Body of pancreas (tissue), 4 donors: Measurements from ENCODE around the gene TBC1D24. TPM values are rescaled to one million over a fixed set of nuclear protein-coding genes. Genes with fewer than 3 reads are reported as not detected.
"Not testable (repeated sequence)": the region's sequence is repeated elsewhere in the genome, so short reads cannot be mapped to it uniquely, and the experiment has no call there.

ENCODE experiments used
- ATAC-seq: fragments of 150-250 bp; one replicate; pipeline ENCODE4 v1.9.1; 2016
- DNase-seq, 4 donors: peaks; one replicate each; pipeline ENCODE4 v3.0.0-alpha.2; 2019
- H3K27ac ChIP-seq, 4 donors: fragments of 200-600 bp; sonication (generic); 1 replicate in 3 of 4; 2 replicates in 1 of 4; pipeline versions ENCODE4 v1.5.1 to v1.6.1; 2016 to 2019; ENCODE audit warnings: mild to moderate bottlenecking in 1 of 4, mixed read lengths in 1 of 4, moderate library complexity in 1 of 4
- H3K27me3 ChIP-seq, 2 donors: fragments of 200-600 bp; sonication (generic); one replicate each; pipeline ENCODE4 v1.6.0; 2016; ENCODE audit warnings: mild to moderate bottlenecking in 1 of 2
- H3K36me3 ChIP-seq, 2 donors: fragments of 200-600 bp; sonication (generic); replicated peaks in 1 of 2; 2 replicates each; pipeline ENCODE4 v1.5.1; 2016; ENCODE audit warnings: low read depth in 2 of 2; ENCODE audit not compliant: insufficient read depth in 1 of 2
- H3K4me1 ChIP-seq: fragments of 200-600 bp; sonication (generic); one replicate; pipeline ENCODE4 v1.6.0; 2016
- H3K4me3 ChIP-seq, 2 donors: fragments of 200-600 bp; sonication (generic); 1 replicate in 1 of 2; 2 replicates in 1 of 2; pipeline ENCODE4 v1.5.1; 2016 to 2019
- H3K9me3 ChIP-seq, 3 donors: fragments of 200-600 bp; sonication (generic); 1 replicate in 2 of 3; 2 replicates in 1 of 3; pipeline ENCODE4 v1.5.1; 2016
- POLR2A ChIP-seq, 3 donors: fragments of 450-650 bp; IDR thresholded peaks; one replicate each; pipeline ENCODE4 v1.6.1; 2016; ENCODE audit warnings: antibody characterized with exemption in 3 of 3, mild to moderate bottlenecking in 2 of 3
- WGBS, 2 donors: methylation state at CpG; one replicate each; pipeline ENCODE4 v1.1.5; 2017; 5-methylcytosine and 5-hydroxymethylcytosine counted together
- intact Hi-C: fragments of 100-400 bp; cut with DNase I; formaldehyde crosslinking; loops from one replicate; pipeline ENCODE4 v1.15.1; 2023
- total RNA-seq, 2 donors: library from RNA; depleted of rRNA; stranded (reverse); fragments of >200 nt; gene quantifications; one replicate each; pipeline ENCODE4 v1.1.0, GENCODE V29; 2016
- TF ChIP-seq, protein P1 (sequence below), 7 experiments: fragments of 450-650 bp in 4 of 7; fragments of 200-600 bp in 3 of 7; sonication (generic) in 3 of 7; IDR thresholded peaks; one replicate each; pipeline ENCODE4 v1.5.1; 2016 to 2019; ENCODE audit warnings: antibody characterized with exemption in 7 of 7

Gene TBC1D24
- total RNA-seq, 2 donors from 2014 or later, result 18.7 to 30.0 TPM

DNA sequence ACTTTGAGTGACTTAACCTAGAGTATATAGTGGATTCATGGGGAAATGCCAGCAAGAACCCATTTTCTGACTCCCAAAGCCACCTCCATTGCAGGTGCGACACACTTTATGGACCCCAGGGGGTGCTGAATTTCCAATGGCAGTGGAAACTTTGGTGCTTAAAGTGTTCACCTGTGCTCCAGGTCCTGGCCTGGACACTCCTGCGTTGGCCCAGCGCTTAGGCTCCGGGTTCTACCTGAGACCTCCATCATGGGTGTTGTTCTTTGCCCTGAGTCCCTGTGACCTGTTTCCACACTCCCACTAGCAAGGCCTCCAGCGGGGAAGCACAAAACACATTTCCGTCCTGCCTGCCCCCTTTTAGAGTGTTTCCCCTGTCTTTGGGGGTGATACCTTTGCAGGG lies 42.6 kb upstream of the TBC1D24 start:
- Histone ChIP-seq H3K9me3 (no peaks in the 10 kb centered on the region), H3K4me3 (no peak overlapping the region), H3K27ac (no peak overlapping the region), H3K27me3 (no peaks in the 10 kb centered on the region), H3K36me3 (no peaks in the 10 kb centered on the region), H3K4me1 (peaks cover 18% of the 10 kb centered on the region)
- no peak for TF ChIP-seq POLR2A (IDR thresholded peaks at IDR 0.05)
- TF ChIP-seq, protein P1, sequence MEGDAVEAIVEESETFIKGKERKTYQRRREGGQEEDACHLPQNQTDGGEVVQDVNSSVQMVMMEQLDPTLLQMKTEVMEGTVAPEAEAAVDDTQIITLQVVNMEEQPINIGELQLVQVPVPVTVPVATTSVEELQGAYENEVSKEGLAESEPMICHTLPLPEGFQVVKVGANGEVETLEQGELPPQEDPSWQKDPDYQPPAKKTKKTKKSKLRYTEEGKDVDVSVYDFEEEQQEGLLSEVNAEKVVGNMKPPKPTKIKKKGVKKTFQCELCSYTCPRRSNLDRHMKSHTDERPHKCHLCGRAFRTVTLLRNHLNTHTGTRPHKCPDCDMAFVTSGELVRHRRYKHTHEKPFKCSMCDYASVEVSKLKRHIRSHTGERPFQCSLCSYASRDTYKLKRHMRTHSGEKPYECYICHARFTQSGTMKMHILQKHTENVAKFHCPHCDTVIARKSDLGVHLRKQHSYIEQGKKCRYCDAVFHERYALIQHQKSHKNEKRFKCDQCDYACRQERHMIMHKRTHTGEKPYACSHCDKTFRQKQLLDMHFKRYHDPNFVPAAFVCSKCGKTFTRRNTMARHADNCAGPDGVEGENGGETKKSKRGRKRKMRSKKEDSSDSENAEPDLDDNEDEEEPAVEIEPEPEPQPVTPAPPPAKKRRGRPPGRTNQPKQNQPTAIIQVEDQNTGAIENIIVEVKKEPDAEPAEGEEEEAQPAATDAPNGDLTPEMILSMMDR (IDR thresholded peaks at IDR 0.05), result no peak
- no peak for ATAC-seq
- intact Hi-C loops, result loop anchor here (10.0 kb wide), 1 partner anchor 63 kb away; no protein-coding TSS in a partner anchor
- 89 to 98% methylated on average over 5 to 6 of the region's 6 CpGs for WGBS, 2 donors
- DNase-seq, result no peak

- no peaks in the 10 kb centered on the region for H3K27me3 ChIP-seq
- 89 to 90% methylated on average over 12 to 15 of the region's 15 CpGs for WGBS, 2 donors
- ATAC-seq, result no peak
- H3K4me1 ChIP-seq, result peaks cover 18% of the 10 kb centered on the region
- TF ChIP-seq, protein P1 (IDR thresholded peaks at IDR 0.05), result no peak
- TF ChIP-seq POLR2A (IDR thresholded peaks at IDR 0.05), result no peak
- intact Hi-C loops, result loop anchor here (10.0 kb wide), 1 partner anchor 62 kb away; no protein-coding TSS in a partner anchor
- no peaks in the 10 kb centered on the region for H3K9me3 ChIP-seq
- H3K4me3 ChIP-seq, result no peak overlapping the region
- no peak for DNase-seq
- no peaks in the 10 kb centered on the region for H3K36me3 ChIP-seq
- no peak overlapping the region for H3K27ac ChIP-seq
These were observed 42.0 kb upstream of the TBC1D24 start for GRCh38 chr16:2432801-2433505.

GRCh38 chr16:2435236-2435635 lies 39.7 kb upstream of the TBC1D24 start:
- not testable (repeated sequence) for ATAC-seq, DNase-seq, H3K4me1 ChIP-seq, H3K27me3 ChIP-seq, H3K9me3 ChIP-seq, H3K36me3 ChIP-seq, H3K27ac ChIP-seq, H3K4me3 ChIP-seq
- WGBS, 2 donors, result 93 to 100% methylated on average over 4 of the region's 4 CpGs
- intact Hi-C loops, result loop anchor here (10.0 kb wide), 1 partner anchor 60 kb away; no protein-coding TSS in a partner anchor

GRCh38 chr16:2436110-2436509 lies 38.8 kb upstream of the TBC1D24 start:
- DNase-seq (no peak), ATAC-seq (no peak)
- no peaks in the 10 kb centered on the region for H3K36me3 ChIP-seq
- H3K27ac ChIP-seq, result no peak overlapping the region
- intact Hi-C loops, result loop anchor here (10.0 kb wide), 1 partner anchor 59 kb away; no protein-coding TSS in a partner anchor
- H3K9me3 ChIP-seq, result no peaks in the 10 kb centered on the region
- WGBS, 2 donors, result 69 to 86% methylated on average over 5 to 9 of the region's 9 CpGs
- H3K4me1 ChIP-seq, result no peaks in the 10 kb centered on the region
- TF ChIP-seq POLR2A (IDR thresholded peaks at IDR 0.05), result no peak
- TF ChIP-seq, protein P1 (IDR thresholded peaks at IDR 0.05), result no peak
- H3K27me3 ChIP-seq, result no peaks in the 10 kb centered on the region
- H3K4me3 ChIP-seq, result no peak overlapping the region

- H3K4me1 ChIP-seq, result no peaks in the 10 kb centered on the region
- no peak overlapping the region for H3K4me3 ChIP-seq
- H3K36me3 ChIP-seq, result no peaks in the 10 kb centered on the region
- H3K9me3 ChIP-seq, result no peaks in the 10 kb centered on the region
- no peak overlapping the region for H3K27ac ChIP-seq
- intact Hi-C loops, result loop anchor here (10.0 kb wide), 1 partner anchor 58 kb away; no protein-coding TSS in a partner anchor
- DNase-seq (no peak), ATAC-seq (no peak)
- no peak for TF ChIP-seq POLR2A (IDR thresholded peaks at IDR 0.05)
- TF ChIP-seq, protein P1 (IDR thresholded peaks at IDR 0.05), result no peak
- WGBS, 2 donors, result 91 to 97% methylated on average over 14 to 24 of the region's 24 CpGs
- H3K27me3 ChIP-seq, result no peaks in the 10 kb centered on the region
These were observed 37.7 kb upstream of the TBC1D24 start for GRCh38 chr16:2437032-2437790.
